HL-60/S4 treated with retinoic acid at 250 ng/mL for 4 days and 3 days (cell line): ENCODE results near the gene CIDEB.

ENCODE experiments used
- in situ Hi-C: fragments of 300-500 bp; cut with MboI; formaldehyde crosslinking; loops from 2 replicates; pipeline ENCODE4 v1.7.0; 2022; ENCODE audit warnings: low sequenced_read_pairs

CIDEB gene

DNA sequence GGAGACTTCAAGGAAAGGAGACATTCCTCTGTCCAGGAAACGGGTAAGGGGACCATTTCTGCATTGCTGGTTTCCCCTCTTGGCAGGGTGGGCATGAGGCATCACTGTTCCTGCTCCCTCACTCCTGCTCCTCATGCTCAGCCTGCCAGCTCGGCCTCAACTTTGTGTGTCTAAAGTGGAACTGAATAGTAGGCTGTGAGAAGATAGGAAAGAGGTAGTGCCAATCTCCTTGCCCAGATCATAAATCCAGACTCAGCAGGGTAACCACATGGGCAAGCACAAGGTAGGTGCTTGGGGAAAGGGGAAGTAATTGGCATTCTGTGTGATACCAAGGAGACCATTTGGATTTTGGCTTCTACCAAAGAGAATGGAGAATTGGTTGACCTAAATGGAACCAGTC, 6.1 kb upstream of the CIDEB start:
- in situ Hi-C loops: no loop called here

DNA sequence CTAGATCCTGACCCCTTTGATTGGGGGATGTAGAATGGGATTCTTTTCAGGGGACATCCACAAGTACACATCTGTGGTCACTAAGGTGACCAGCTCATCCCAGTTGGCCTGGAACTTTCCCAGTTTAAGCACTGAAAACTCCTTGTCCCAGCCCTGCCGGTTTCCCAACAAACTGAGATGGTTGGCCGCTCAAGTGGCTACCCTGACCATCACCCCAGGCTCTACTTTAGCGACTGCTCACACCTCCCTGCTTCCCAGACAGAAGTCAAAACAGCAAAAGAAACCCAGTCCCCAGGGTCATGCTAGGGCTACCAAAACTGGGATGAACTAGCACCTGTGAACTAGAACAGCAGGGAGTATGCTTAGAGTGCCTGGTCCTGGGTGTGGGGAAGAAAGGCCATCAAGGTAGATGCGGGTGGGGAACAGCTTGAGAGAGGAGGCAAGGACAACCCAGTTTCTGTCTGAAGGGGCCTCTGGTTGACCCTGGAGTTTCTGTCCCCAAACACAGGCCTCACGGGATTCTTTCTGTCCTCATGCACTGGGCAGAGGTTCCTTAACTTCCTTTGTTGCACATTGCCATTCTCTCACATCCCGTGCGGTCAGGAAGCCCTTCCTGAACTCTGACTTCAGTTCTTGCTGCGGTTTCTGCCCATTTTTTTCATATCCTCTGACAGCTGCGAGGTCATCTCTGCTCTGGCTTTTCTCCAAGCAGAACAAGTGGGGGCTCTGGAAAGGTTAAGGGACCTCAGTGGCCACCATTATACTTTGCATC, 5.1 kb upstream of the CIDEB start:
- in situ Hi-C loops: no loop called here

DNA sequence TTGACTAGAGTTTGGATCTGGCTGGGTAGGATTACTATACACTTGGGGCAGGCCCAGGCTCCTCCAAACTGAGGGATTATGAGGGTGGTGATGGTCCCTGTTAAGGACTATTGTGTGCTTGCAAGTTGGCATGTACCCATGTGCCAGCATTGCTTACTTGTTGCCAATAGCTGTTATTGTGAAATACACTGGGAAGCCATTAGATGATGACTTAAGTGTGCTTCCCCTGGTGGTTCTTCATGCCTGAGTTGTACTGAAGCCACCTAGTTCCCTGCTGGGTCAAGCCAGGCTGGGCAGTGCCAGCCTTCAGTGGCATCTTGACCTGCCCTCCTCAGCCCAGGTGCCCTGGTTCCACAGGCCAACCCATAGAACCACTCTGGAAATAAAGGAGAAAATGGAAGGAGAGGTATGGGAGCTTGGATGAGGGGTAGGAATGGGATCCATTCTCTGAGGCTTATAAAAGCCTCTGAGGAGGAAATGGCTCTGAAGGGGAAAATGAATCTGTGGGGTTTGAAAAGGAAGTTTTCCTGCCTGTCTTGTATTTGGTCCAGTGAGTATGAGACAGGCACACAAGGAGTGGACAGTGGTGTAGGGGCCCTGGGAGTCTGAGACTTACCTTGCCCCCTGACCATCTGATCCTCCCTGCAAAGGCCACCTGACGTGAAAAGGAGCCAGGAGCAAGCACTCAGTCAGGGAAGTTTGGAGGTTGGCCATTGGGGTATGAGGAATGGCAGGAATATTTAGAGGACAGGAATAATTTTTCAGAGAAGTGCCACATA, 4.2 kb upstream of the CIDEB start:
- in situ Hi-C loops: no loop called here

DNA sequence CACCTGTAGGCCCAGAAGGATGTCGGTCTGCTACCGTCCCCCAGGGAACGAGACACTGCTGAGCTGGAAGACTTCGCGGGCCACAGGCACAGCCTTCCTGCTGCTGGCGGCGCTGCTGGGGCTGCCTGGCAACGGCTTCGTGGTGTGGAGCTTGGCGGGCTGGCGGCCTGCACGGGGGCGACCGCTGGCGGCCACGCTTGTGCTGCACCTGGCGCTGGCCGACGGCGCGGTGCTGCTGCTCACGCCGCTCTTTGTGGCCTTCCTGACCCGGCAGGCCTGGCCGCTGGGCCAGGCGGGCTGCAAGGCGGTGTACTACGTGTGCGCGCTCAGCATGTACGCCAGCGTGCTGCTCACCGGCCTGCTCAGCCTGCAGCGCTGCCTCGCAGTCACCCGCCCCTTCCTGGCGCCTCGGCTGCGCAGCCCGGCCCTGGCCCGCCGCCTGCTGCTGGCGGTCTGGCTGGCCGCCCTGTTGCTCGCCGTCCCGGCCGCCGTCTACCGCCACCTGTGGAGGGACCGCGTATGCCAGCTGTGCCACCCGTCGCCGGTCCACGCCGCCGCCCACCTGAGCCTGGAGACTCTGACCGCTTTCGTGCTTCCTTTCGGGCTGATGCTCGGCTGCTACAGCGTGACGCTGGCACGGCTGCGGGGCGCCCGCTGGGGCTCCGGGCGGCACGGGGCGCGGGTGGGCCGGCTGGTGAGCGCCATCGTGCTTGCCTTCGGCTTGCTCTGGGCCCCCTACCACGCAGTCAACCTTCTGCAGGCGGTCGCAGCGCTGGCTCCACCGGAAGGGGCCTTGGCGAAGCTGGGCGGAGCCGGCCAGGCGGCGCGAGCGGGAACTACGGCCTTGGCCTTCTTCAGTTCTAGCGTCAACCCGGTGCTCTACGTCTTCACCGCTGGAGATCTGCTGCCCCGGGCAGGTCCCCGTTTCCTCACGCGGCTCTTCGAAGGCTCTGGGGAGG, 3.1 kb upstream of the CIDEB start, which contains the start of gene LTB4R:
TSS of gene LTB4R (plus strand) at position 857 of the 959 bp plus-strand sequence. CDS start 4,150 bp downstream, outside the sequence.
- in situ Hi-C loops: no loop called here

DNA sequence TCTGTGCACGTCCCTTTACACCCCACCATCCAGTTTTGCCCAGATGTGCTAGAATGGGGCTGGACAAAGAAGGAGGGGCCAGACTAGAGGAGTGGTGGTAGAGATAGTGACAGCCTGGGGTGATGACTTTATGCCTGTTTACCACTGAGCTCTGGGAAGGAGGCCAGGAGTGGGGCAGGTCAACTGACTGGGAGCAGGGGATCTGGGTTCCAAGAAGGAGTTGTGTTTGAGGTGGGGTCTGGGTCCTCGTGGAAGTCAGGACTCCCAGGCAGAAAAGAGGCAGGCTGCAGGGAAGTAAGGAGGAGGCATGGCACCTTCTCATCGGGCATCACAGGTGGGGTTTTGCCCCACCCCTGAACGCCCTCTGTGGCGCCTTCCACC, 2.5 kb upstream of the CIDEB start:
- in situ Hi-C loops: no loop called here

DNA sequence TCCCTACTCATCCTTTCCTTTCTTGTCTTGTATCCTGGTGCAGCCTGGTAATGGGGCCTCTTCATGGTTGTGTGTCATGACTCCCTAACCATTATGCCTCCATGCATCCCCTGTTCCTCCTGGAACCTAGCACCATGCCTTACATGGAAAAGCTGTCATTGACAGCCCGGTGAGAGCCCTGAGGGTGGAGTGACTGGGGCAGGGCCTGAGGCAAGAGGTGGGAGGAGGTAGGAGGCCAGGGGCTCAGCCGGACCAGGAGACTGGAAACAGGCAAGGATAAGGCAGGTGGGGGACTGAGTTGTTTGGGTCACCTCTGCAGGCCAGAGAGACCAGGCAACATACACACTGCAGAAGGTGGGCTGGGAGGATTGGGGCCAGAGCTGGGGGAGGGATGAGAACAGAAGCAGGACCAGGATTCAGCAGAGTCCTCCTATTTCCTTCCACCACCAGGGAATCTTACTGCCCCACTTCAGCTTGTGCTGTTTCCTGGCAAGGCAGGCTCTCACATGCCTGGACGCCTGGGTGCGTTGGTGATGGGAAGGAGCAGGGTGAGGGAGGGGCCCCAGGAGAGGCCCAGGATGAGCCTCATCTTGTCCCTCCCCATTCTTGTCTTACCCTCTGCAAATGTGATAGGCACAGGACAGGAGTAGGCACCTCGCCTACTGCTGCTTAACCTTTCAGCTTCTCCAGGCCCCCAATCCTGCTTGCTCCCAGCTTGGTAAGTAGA, 1.9 kb upstream of the CIDEB start, which contains the start of gene LTB4R2:
TSS of gene LTB4R2 (plus strand) at position 603 of the 727 bp plus-strand sequence. CDS start 525 bp downstream, outside the sequence.
- in situ Hi-C loops: no loop called here

DNA sequence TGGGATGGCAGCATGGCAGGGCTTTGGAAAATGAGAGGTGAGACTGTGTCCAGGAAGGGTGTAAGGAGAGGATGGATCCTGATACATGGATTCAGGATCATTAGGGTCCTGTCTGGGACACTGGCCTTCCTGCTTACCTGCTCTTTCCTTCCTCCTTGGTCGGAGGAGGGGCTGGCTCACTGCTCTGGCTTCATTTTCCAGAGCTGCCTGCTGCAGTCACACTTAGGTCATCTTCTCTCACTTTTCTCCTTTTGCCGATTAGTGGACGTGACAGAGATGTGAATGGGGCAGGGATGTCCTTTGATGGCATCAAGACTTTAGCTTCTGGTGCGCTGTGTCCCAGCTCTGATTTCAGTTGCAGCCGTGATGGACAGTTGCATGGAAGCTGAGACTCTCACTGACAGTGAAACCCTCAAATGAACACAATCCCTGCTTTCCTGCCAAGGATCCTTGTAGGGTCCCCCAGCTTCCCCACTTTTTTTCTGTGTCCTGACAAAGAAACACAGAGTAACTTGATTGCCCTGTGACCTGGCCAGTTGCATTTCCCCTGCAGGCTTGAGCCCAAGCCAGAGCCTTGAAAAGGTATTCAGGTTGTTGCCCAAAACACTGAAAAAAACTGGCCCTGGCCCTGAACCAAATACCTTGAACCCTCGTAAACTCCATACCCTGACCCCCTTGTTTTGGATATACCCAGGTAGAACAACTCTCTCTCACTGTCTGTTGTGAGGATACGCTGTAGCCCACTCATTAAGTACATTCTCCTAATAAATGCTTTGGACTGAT, 756 bp upstream of the CIDEB start:
- in situ Hi-C loops: no loop called here

DNA sequence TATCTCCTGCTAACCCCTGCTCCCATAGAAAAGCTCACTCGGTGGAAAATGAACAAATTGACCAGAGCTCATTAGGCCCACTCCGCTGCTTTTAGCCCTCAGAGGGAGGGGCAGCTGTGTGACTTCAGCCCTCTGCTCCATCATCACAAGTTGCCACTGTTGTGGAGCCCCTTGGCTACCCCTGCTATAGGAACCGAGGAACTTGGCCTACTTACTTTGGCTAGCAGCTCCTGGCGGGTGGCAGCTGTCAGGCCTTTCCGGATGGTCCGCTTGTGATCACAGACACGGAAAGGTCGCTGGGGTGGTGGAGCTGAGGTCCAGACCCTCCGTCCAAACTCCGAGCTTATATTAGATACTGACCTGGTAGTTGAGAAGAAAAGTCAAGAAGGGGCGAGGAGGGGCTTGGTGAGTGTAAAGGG, 612 bp downstream of the CIDEB start:
- in situ Hi-C loops: no loop called here

DNA sequence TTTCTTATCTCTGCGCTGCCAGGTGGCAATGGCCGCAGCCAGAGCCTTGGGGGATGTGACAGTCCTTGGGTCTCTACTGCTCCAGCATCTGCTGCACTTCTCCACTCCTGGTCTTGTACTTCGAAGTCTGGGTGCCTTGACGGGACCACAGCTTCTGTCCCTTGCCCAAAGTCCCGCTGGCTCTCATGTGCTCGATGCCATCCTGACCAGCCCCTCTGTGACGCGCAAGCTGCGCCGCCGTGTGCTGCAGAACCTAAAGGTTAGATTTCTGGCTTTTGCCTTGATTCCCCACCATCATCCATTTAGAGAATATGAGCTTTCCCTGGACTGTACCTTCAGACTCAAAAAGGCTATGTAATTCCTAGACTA, 3.8 kb downstream of the CIDEB start:
- in situ Hi-C loops: no loop called here

DNA sequence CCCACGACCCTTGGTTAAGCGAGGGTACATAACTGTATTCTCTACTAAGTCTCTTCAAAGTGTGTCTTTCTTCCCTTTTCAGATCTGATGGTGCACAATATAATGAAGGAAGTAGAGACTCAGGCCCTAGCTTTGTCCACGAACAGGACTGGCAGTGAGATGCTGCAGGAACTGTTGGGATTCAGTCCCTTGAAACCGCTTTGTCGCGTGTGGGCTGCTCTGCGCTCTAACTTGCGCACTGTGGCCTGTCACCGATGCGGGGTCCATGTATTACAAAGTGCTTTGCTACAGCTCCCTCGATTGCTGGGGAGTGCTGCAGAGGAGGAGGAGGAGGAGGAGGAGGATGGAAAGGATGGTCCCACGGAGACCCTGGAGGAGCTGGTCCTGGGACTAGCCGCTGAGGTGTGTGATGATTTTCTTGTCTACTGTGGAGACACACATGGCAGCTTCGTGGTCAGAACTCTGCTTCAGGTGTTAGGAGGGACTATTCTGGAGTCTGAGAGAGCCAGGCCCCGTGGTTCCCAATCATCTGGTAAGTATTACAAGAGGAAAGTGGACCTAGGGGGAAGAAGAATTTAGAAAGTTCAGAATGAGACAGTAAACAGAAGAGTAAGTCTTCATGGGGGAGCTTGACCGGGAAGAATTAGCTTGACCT, 7.3 kb downstream of the CIDEB start:
- in situ Hi-C loops: no loop called here

DNA sequence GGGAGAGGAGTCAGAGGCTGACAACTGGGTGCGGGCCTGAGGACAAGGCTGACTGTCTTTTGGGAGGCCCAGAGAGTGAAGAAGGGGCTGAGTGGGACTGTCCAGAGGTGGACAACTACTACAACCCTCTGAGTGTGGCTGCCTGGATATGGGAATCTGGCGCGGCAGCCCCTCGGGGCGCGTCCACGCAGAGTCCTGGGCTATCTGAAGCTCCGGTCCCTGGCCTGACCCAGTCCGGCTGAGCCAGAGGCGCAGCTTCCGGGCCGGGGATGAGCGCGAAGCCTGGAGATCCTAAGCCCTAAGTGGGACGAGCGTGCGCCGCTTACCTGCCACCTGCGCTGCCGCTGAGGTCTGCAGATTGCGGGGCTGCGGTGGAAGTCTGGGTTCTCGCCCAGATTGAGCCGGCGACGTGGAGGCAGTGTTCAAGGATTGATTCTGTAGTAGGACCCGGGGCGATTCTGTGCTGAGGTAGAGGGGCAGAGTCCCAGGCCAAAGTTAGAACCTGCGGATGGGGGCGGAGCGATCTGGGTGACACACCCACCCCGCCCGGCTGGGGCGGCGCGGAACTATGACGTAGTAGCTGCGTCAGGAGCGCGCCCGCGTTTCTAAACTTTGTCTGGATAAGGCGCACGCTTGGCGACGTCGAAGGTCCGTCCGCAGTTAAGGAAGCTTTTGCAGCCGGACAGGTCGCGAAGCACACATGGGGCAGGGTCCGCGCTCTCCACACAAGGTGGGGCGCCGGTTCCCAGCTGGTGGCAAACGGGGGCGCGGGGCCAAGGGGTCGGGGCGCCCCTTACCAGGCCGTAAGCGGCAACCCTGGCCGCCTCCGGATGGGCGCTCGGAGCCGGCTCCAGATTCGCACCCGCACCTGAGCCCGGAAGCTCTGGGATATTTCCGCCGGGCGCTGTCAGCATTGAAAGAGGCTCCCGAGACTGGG, 8.3 kb downstream of the CIDEB start, which contains the start of the genes DHRS1 and NOP9:
TSS of gene DHRS1 (minus strand) at position 526 of the 937 bp plus-strand sequence. CDS start 674 bp downstream, outside the sequence.
TSS of gene NOP9 (plus strand) at position 596 of the 937 bp plus-strand sequence. CDS start at position 701, 105 bp downstream.
- in situ Hi-C loops: loop anchor here (5.0 kb wide), 1 partner anchor 57 kb away; the partner anchor contains the start of gene TINF2

DNA sequence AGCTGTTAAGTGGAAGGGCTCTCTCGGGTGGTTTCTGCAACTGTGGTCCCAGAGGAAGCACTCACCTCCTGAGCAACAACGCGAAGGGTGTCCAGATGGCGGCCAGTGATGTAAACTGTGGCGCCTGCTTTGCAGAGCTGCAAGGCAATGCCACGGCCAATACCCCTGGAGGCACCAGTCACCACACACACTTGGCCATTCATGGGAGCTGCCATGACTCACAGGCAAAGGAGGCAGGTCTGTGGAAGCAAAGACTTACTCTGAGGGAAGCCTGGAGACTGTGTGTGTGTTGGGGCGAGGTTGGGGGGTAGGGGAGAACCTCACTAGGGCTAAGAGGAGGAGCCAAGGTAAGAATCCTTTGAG, 8.9 kb downstream of the CIDEB start:
- in situ Hi-C loops: loop anchor here (5.0 kb wide), 1 partner anchor 57 kb away; the partner anchor contains the start of gene TINF2

DNA sequence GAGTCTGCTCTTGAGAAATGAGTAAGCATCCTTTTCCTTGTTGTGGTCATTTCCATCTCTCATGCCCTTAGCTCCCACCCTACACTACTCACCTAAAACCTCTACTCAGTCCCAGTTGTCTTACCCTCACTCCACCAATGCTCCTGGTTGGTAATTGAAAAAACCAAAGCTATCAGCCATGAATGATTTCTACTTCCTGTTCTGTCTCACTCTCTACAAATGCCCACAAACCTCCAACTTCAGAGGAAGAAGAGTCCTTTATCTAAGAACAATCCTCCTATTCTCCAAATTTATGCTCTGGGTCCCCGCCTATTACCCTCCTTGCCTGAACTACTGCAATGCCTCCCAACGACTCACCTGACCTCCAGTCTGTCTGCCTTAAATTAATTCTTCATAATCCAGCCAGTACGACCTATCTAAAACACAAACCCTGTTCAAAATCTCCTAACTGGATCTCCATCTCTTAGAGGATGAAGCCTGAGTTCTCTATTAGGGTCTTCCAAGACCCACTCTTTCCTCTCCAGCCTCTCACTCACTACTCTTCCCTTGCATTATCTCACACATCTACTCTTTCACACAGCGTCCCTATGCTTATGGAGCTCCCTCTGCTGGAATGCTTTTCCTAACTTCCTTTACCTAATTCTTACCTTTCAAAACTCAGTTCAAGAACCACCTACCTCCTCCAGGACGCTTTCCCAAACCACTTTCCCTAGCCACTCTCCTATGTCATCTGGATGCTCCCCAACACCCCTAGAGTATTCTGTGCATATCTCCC, 10.4 kb downstream of the CIDEB start:
- in situ Hi-C loops: loop anchor here (5.0 kb wide), 1 partner anchor 55 kb away; the partner anchor contains the start of gene TINF2

DNA sequence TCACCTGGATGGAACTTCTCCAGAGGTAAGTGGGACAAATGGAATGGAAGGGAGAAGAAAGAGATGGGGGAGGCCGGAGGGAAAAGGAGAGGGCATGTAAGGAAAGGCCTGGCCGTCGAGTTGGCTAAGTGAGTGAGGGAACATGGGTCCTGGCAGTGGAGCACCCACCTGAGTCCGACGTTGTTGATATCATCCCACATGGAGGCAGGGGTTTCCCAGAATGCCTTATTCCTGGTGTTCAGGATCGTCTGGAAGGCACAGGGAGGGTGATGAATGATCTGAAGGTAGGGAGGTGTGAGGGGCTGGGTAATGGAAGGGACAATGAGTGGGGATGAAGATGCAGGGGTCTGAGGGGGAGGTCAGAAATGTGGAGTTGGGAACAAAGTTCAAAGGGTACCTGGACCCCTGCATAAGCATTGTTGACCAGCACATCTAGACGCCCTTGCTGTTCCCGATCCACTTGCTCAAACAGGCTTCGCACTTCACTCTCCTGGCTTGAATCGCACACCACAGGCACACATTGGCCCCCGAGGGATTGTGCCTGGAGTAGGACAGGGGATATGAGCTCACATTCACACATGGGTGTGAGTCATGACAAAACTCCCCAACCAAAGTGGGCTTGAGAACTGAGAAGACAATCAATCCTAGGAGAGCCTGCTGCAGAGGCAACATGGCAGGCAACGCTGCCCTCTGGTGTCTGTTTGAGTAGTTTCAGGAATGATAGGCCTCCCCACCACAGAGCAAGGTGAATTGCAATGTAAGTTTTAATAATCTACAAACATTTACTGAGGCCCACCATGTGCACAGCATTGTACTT, 11.2 kb downstream of the CIDEB start:
- in situ Hi-C loops: loop anchor here (5.0 kb wide), 1 partner anchor 54 kb away; the partner anchor contains the start of gene TINF2

DNA sequence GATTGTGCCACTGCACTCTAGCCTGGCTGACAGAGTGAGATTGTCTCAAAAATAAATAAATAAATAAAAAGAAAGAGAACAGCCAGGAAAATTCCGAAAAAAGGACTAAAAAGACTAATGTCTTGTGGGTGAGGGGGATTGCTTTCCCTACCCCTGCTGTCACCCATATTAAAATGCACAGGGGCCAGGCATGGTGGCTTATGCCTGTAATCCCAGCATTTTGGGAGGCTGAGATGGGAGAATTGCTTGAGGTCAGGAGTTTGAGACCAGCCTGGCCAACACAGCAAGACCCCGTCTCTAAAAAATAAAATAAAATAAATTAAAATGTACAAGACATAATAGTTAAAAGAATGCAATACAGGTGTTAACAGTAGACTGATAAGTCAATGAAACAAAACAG, 14.3 kb downstream of the CIDEB start:
- in situ Hi-C loops: no loop called here
